ENCODE results near the gene OTOG.

OTOG gene

GRCh38 chr11:17535488-17535887 lies 11.6 kb upstream of the OTOG start:
- DNase-seq (ENCODE audit: low read depth in 1 of 2, low spot score in 1 of 2) = no peak
- no peak for TF ChIP-seq SPI1 (IDR thresholded peaks at IDR 0.05; ENCODE audit: borderline replicate concordance, low read depth)
- no peak for TF ChIP-seq POLR2AphosphoS5 (IDR thresholded peaks at IDR 0.05; ENCODE audit: low read depth)
- TF ChIP-seq, protein P1, sequence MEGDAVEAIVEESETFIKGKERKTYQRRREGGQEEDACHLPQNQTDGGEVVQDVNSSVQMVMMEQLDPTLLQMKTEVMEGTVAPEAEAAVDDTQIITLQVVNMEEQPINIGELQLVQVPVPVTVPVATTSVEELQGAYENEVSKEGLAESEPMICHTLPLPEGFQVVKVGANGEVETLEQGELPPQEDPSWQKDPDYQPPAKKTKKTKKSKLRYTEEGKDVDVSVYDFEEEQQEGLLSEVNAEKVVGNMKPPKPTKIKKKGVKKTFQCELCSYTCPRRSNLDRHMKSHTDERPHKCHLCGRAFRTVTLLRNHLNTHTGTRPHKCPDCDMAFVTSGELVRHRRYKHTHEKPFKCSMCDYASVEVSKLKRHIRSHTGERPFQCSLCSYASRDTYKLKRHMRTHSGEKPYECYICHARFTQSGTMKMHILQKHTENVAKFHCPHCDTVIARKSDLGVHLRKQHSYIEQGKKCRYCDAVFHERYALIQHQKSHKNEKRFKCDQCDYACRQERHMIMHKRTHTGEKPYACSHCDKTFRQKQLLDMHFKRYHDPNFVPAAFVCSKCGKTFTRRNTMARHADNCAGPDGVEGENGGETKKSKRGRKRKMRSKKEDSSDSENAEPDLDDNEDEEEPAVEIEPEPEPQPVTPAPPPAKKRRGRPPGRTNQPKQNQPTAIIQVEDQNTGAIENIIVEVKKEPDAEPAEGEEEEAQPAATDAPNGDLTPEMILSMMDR (IDR thresholded peaks at IDR 0.05; ENCODE audit: insufficient read depth, low read length) = no peak
- no peak for TF ChIP-seq GABPA (IDR thresholded peaks at IDR 0.05; ENCODE audit: low read depth)
- TF ChIP-seq, protein P2, sequence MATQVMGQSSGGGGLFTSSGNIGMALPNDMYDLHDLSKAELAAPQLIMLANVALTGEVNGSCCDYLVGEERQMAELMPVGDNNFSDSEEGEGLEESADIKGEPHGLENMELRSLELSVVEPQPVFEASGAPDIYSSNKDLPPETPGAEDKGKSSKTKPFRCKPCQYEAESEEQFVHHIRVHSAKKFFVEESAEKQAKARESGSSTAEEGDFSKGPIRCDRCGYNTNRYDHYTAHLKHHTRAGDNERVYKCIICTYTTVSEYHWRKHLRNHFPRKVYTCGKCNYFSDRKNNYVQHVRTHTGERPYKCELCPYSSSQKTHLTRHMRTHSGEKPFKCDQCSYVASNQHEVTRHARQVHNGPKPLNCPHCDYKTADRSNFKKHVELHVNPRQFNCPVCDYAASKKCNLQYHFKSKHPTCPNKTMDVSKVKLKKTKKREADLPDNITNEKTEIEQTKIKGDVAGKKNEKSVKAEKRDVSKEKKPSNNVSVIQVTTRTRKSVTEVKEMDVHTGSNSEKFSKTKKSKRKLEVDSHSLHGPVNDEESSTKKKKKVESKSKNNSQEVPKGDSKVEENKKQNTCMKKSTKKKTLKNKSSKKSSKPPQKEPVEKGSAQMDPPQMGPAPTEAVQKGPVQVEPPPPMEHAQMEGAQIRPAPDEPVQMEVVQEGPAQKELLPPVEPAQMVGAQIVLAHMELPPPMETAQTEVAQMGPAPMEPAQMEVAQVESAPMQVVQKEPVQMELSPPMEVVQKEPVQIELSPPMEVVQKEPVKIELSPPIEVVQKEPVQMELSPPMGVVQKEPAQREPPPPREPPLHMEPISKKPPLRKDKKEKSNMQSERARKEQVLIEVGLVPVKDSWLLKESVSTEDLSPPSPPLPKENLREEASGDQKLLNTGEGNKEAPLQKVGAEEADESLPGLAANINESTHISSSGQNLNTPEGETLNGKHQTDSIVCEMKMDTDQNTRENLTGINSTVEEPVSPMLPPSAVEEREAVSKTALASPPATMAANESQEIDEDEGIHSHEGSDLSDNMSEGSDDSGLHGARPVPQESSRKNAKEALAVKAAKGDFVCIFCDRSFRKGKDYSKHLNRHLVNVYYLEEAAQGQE (IDR thresholded peaks at IDR 0.05; ENCODE audit: insufficient replicate concordance, low read depth) = no peak
- Histone ChIP-seq H3K27me3 (ENCODE audit: insufficient read depth, poor library complexity, severe bottlenecking) (peaks cover 7% of the 10 kb centered on the region), H3K4me3 (replicated peaks; ENCODE audit: insufficient read depth, low read length) (no peak overlapping the region), H3K27ac (replicated peaks) (no peak overlapping the region)

DNA sequence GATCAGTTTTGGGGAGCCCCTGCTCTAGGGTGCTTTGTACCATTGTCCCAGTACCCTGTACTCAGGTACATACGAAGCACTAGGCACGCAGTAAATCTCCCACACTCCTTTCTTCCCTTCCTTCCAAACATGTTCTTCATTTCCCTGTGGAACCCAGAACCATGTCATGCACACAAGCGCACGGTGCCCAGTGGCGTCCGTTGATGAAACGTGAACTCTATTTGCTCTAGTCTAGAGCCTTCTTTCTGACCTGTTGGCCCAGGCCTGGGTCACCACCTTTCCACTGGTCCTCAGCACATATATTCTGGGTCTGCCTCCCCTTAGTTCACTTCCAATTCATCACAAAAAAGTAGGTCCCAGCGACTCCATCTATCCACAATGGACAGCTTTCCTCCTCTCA lies 9.8 kb upstream of the OTOG start:
- Histone ChIP-seq H3K27ac (replicated peaks) (no peak overlapping the region), H3K4me3 (replicated peaks; ENCODE audit: insufficient read depth, low read length) (no peak overlapping the region), H3K27me3 (ENCODE audit: insufficient read depth, poor library complexity, severe bottlenecking) (peaks cover 7% of the 10 kb centered on the region)
- no peak for DNase-seq (ENCODE audit: low read depth in 1 of 2, low spot score in 1 of 2)
- TF ChIP-seq SPI1 (IDR thresholded peaks at IDR 0.05; ENCODE audit: borderline replicate concordance, low read depth) = no peak
- TF ChIP-seq, protein P1 (IDR thresholded peaks at IDR 0.05; ENCODE audit: insufficient read depth, low read length) = no peak
- no peak for TF ChIP-seq POLR2AphosphoS5 (IDR thresholded peaks at IDR 0.05; ENCODE audit: low read depth)
- TF ChIP-seq, protein P2 (IDR thresholded peaks at IDR 0.05; ENCODE audit: insufficient replicate concordance, low read depth) = no peak
- TF ChIP-seq GABPA (IDR thresholded peaks at IDR 0.05; ENCODE audit: low read depth) = no peak

- H3K27me3 ChIP-seq (ENCODE audit: insufficient read depth, poor library complexity, severe bottlenecking) = peaks cover 7% of the 10 kb centered on the region
- TF ChIP-seq SPI1 (IDR thresholded peaks at IDR 0.05; ENCODE audit: borderline replicate concordance, low read depth) = no peak
- no peak for TF ChIP-seq POLR2AphosphoS5 (IDR thresholded peaks at IDR 0.05; ENCODE audit: low read depth)
- TF ChIP-seq, protein P2 (IDR thresholded peaks at IDR 0.05; ENCODE audit: insufficient replicate concordance, low read depth) = no peak
- no peak for TF ChIP-seq GABPA (IDR thresholded peaks at IDR 0.05; ENCODE audit: low read depth)
- TF ChIP-seq, protein P1 (IDR thresholded peaks at IDR 0.05; ENCODE audit: insufficient read depth, low read length) = no peak
- no peak overlapping the region for H3K4me3 ChIP-seq (replicated peaks; ENCODE audit: insufficient read depth, low read length)
These were observed 9.0 kb upstream of the OTOG start for GRCh38 chr11:17538054-17538453.

More at GRCh38 chr11:17538054-17538453, 9.0 kb upstream of the OTOG start:
- H3K27ac ChIP-seq (replicated peaks) = no peak overlapping the region
- DNase-seq (ENCODE audit: low read depth in 1 of 2, low spot score in 1 of 2) = no peak

Data from HL-60 (cell line).